Ramos (cell line): Measurements from ENCODE around the gene ARAP2.

Source experiments
- in situ Hi-C: fragments of 300-500 bp; cut with MboI; formaldehyde crosslinking; loops from one replicate; pipeline ENCODE4 v1.14.3; 2022; ENCODE audit warnings: low sequenced_read_pairs; ENCODE audit not compliant: unreplicated experiment

Gene ARAP2

GRCh38 chr4:36056136-36056535 is 188.2 kb downstream of the ARAP2 start:
- in situ Hi-C loops, result no loop called here

- in situ Hi-C loops, result no loop called here
Observed at GRCh38 chr4:36054694-36055422, 189.5 kb downstream of the ARAP2 start.

GRCh38 chr4:36053930-36054329 is 190.4 kb downstream of the ARAP2 start:
- in situ Hi-C loops, result no loop called here

GRCh38 chr4:36051634-36052033 is 192.7 kb downstream of the ARAP2 start:
- in situ Hi-C loops, result no loop called here

GRCh38 chr4:36046026-36046425 is 198.3 kb downstream of the ARAP2 start:
- in situ Hi-C loops, result no loop called here

- in situ Hi-C loops, result no loop called here
Observed at GRCh38 chr4:36043901-36044300, 200.4 kb downstream of the ARAP2 start.

- in situ Hi-C loops, result no loop called here
Observed at GRCh38 chr4:36043241-36043640, 201.1 kb downstream of the ARAP2 start.

GRCh38 chr4:36042122-36042970 is 202.0 kb downstream of the ARAP2 start:
- in situ Hi-C loops, result no loop called here

- in situ Hi-C loops, result no loop called here
Observed at GRCh38 chr4:36041340-36041739, 203.0 kb downstream of the ARAP2 start.

GRCh38 chr4:36039026-36039425 is 205.3 kb downstream of the ARAP2 start:
- in situ Hi-C loops, result no loop called here

- in situ Hi-C loops, result no loop called here
Observed at GRCh38 chr4:36038491-36038890, 205.8 kb downstream of the ARAP2 start.

- in situ Hi-C loops, result no loop called here
Observed at GRCh38 chr4:36037127-36037526, 207.2 kb downstream of the ARAP2 start.

GRCh38 chr4:36029951-36030350 is 214.4 kb downstream of the ARAP2 start:
- in situ Hi-C loops, result no loop called here

- in situ Hi-C loops, result no loop called here
Observed at GRCh38 chr4:36027203-36027602, 217.1 kb downstream of the ARAP2 start.

GRCh38 chr4:36026348-36026880 is 217.9 kb downstream of the ARAP2 start:
- in situ Hi-C loops, result no loop called here

- in situ Hi-C loops, result no loop called here
Observed at GRCh38 chr4:36024901-36025660, 219.2 kb downstream of the ARAP2 start.

GRCh38 chr4:36020351-36020750 is 224.0 kb downstream of the ARAP2 start:
- in situ Hi-C loops, result no loop called here
